ENCODE data around the gene TNFSF15.

DNA sequence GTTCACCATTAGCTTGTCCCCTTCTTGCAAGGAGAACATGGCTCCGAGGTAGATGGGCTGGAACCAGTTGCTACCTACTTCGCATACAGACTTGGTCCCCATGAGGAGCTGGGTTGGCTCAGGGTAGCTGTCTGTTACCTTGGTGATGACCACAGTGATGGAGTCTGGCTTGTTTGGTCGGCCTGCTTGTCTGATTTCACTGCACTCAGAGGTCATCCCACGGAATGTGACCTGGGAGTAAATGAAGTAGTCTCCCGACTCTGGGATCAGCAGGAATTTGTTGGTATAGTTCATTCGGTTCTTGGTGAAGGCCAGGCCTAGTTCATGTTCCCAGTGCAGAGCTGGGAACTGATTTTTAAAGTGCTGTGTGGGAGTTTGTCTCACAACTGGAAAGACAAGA lies 15.3 kb downstream of the TNFSF15 start:
- TF ChIP-seq EZH2 (IDR thresholded peaks at IDR 0.05; ENCODE audit: insufficient read depth, poor library complexity, severe bottlenecking): no peak
- TF ChIP-seq EZH2phosphoT487 (IDR thresholded peaks at IDR 0.05; ENCODE audit: insufficient read depth, low read depth): no peak

Measured in GM23248 (cell line).